Mucosa of descending colon (tissue), 3 donors: ENCODE measurements around the gene ZNF407. TPM values are rescaled to one million over a fixed set of nuclear protein-coding genes. Genes with fewer than 3 reads are reported as not detected.

Experiments
- ATAC-seq: fragments of 200-7000 bp; cut with Tn5 transposase; one replicate; pipeline ENCODE4 v1.9.1; 2020; ENCODE audit warnings: mild to moderate bottlenecking, moderate library complexity
- DNase-seq, 3 donors: peaks; one replicate each; pipeline ENCODE4 v3.0.0-alpha.2; 2020
- H3K36me3 ChIP-seq: fragments of 200-600 bp; one replicate; pipeline ENCODE4 v1.8.0; 2021; ENCODE audit warnings: low read depth, mild to moderate bottlenecking
- H3K4me1 ChIP-seq: fragments of 200-600 bp; one replicate; pipeline ENCODE4 v1.8.0; 2021; ENCODE audit warnings: low read depth, mild to moderate bottlenecking
- H3K4me3 ChIP-seq: fragments of 200-600 bp; one replicate; pipeline ENCODE4 v1.8.0; 2021; ENCODE audit warnings: mild to moderate bottlenecking
- H3K9me3 ChIP-seq: fragments of 200-600 bp; one replicate; pipeline ENCODE4 v1.8.0; 2021; ENCODE audit warnings: mild to moderate bottlenecking
- CTCF ChIP-seq: fragments of 200-600 bp; IDR thresholded peaks from one replicate; pipeline ENCODE4 v1.8.0; 2022; ENCODE audit warnings: antibody characterized with exemption, mild to moderate bottlenecking
- intact Hi-C, 2 donors: fragments of 100-400 bp; cut with DNase I in 1 of 2; cut with micrococcal nuclease in 1 of 2; formaldehyde crosslinking; loops; one replicate each; pipeline versions ENCODE4 v1.11.0 to v1.11.1; 2022; cut with DNase I, micrococcal nuclease
- total RNA-seq, 3 donors: library from RNA; stranded (reverse); fragmentation: NEBNext Ultra II Directional in 2 of 3; extraction: Animal tissue kit (Norgen Biotek cat#: 25700) in 2 of 3; gene quantifications; one replicate each; pipeline versions ENCODE4 v1.2.1 to v1.2.4, GENCODE V29; 2021 to 2023
- donor health status: DM: no; HTN: no; CAD: no; lungs with moderate emphysema.
- donor health status: DM: no; HTN: no; CAD: no.
- donor health status: DM: no; HTN: yes; CAD: no.

The ZNF407 gene
- total RNA-seq, 3 donors from 2014 or later, result 13.0 to 25.1 (median 18.8) TPM

- intact Hi-C loops, result no loop called here
- TF ChIP-seq CTCF, result no peak
- no peaks in the 10 kb centered on the region for H3K4me1 ChIP-seq
- DNase-seq (no peak), ATAC-seq (no peak)
- no peaks in the 10 kb centered on the region for H3K36me3 ChIP-seq
- H3K9me3 ChIP-seq, result no peaks in the 10 kb centered on the region
- H3K4me3 ChIP-seq, result no peak overlapping the region
Measured at GRCh38 chr18:75088622-75089211, 491.0 kb downstream of the ZNF407 start.

- TF ChIP-seq CTCF, result no peak
- Histone ChIP-seq H3K4me1 (no peaks in the 10 kb centered on the region), H3K4me3 (no peak overlapping the region), H3K36me3 (no peaks in the 10 kb centered on the region), H3K9me3 (no peaks in the 10 kb centered on the region)
- intact Hi-C loops, result no loop called here
- ATAC-seq, result no peak
- no peak for DNase-seq
Measured at GRCh38 chr18:75089748-75090327, 492.2 kb downstream of the ZNF407 start.

GRCh38 chr18:75090336-75090735 lies 492.7 kb downstream of the ZNF407 start:
- Histone ChIP-seq H3K9me3 (no peaks in the 10 kb centered on the region), H3K36me3 (no peaks in the 10 kb centered on the region), H3K4me3 (no peak overlapping the region), H3K4me1 (no peaks in the 10 kb centered on the region)
- intact Hi-C loops, result no loop called here
- TF ChIP-seq CTCF, result no peak
- DNase-seq (no peak), ATAC-seq (no peak)

- ATAC-seq (no peak), DNase-seq (no peak)
- Histone ChIP-seq H3K9me3 (no peaks in the 10 kb centered on the region), H3K36me3 (no peaks in the 10 kb centered on the region), H3K4me1 (no peaks in the 10 kb centered on the region), H3K4me3 (no peak overlapping the region)
- intact Hi-C loops, result no loop called here
- no peak for TF ChIP-seq CTCF
Measured at GRCh38 chr18:75097491-75098225, 500.0 kb downstream of the ZNF407 start.

GRCh38 chr18:75100832-75101630 lies 503.4 kb downstream of the ZNF407 start:
- Histone ChIP-seq H3K4me3 (no peak overlapping the region), H3K9me3 (no peaks in the 10 kb centered on the region), H3K36me3 (no peaks in the 10 kb centered on the region), H3K4me1 (no peaks in the 10 kb centered on the region)
- no peak for ATAC-seq
- no peak for TF ChIP-seq CTCF
- intact Hi-C loops, result no loop called here
- DNase-seq, result no peak
